Stimulated activated effector memory CD8-positive, alpha-beta T cell treated with anti-CD3 and anti-CD28 coated beads, Interleukin-12 subunit alpha, Interleukin-12 subunit beta, amount 100 ng/mL, for 72 hours (primary cell): ENCODE measurements around the gene DENND1A.

Source experiments
- ATAC-seq: fragments of 150-1000 bp; cut with Tn5 transposase; 2 replicates; pipeline ENCODE4 v1.10.0; 2021
- DNase-seq, 2 donors: peaks; one replicate each; pipeline ENCODE4 v3.0.0; 2021 to 2022; ENCODE audit warnings: low spot score in 2 of 2
- H3K27ac Mint-ChIP-seq: one replicate; pipeline ENCODE4 v1.8.0; 2022; ENCODE audit warnings: mild to moderate bottlenecking, mixed read lengths
- H3K36me3 Mint-ChIP-seq: one replicate; pipeline ENCODE4 v1.8.0; 2022; ENCODE audit warnings: mild to moderate bottlenecking, mixed read lengths
- H3K4me1 Mint-ChIP-seq: one replicate; pipeline ENCODE4 v1.8.0; 2022; ENCODE audit warnings: mixed read lengths
- H3K4me3 Mint-ChIP-seq: one replicate; pipeline ENCODE4 v1.8.0; 2022; ENCODE audit warnings: mild to moderate bottlenecking, mixed read lengths
- H3K9me3 Mint-ChIP-seq: one replicate; pipeline ENCODE4 v1.8.0; 2022; ENCODE audit warnings: mixed read lengths

The DENND1A gene

GRCh38 chr9:123654994-123655637 is 274.8 kb downstream of the DENND1A start:
- H3K9me3 Mint-ChIP-seq: no peaks in the 10 kb centered on the region
- ATAC-seq: no peak
- no peak overlapping the region for H3K27ac Mint-ChIP-seq
- H3K36me3 Mint-ChIP-seq: peaks cover 6% of the 10 kb centered on the region
- no peaks in the 10 kb centered on the region for H3K4me1 Mint-ChIP-seq
- no peak for DNase-seq
- H3K4me3 Mint-ChIP-seq: no peak overlapping the region

DNA sequence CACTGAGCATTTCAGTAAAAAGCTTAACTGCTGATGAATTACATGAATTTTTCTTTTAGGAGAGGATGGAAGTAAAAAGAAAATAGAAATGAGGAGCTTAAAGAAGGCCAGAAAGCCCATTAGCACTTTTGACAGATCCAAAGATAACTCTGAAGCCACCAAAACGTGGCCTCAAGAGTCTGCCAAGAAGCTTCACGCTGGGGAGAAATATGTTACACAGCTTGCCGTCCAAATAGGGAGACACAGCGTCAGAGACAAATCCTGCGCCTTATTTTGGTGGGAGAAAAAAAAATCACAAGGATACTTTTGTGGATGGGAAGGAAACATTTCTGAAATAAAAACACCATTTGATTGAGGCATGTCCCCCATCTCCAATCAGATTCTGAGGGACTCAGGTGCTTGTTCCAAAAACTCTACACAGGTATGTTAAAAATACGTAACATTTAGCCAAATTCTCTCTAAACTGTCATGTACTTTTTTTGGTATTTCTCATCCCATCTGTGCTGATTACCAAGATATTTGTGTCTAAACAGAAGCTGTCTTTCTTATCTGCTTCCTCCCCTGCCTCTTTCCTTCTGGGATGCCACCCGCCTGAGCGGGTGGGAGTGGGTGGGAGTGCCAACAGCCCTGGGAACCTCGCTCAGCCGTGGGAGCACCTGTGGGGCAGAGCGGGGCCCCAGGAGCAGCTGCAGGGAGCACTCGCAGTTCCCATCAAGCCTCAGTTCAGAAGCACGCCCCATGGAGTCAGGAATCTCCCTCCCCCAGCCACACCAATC is 275.5 kb downstream of the DENND1A start:
- Mint-ChIP-seq H3K36me3 (peaks cover 6% of the 10 kb centered on the region), H3K4me1 (no peaks in the 10 kb centered on the region), H3K4me3 (no peak overlapping the region), H3K9me3 (no peaks in the 10 kb centered on the region), H3K27ac (no peak overlapping the region)
- ATAC-seq: no peak
- no peak for DNase-seq

DNA sequence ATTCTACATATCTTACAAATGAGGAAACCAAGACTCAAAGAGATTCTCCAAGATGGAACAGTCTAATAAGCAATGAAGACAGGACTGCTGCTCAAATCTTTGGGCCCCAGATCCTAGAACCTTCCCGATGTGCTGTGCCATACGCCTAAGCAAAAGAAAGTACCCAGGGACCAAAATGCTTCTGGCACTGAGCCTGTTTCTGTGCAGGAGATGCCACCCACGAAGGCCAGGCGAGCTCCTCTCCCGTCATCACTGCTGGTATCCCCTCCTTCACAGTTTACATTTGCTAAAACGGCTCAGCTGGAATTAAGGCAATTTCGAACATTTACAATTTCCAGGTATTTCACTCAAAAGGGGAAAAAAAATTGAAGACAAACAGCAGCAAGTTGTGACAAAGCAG is 277.5 kb downstream of the DENND1A start:
- no peak for DNase-seq
- no peaks in the 10 kb centered on the region for H3K4me1 Mint-ChIP-seq
- ATAC-seq: no peak
- H3K9me3 Mint-ChIP-seq: no peaks in the 10 kb centered on the region
- peaks cover 6% of the 10 kb centered on the region for H3K36me3 Mint-ChIP-seq
- H3K27ac Mint-ChIP-seq: no peak overlapping the region
- no peak overlapping the region for H3K4me3 Mint-ChIP-seq

DNA sequence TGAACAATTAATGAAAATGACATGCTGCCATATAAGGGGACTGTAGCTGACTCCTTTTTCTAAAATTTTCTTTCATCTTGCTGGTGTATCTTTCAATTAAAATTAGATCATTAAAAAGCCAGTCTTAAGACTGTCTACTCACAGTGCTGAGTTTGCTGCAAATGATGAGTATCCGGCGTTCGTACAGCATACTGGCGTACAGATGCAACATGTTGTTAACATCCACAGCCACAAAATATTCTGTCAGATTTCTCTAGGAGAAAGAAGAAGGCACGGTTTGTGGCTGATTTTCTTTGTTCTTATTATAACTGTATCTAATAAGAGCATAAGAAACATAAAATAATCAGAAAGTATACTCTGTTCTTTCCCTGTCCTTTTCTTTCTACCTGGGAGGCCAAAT is 278.1 kb downstream of the DENND1A start:
- ATAC-seq (no peak), DNase-seq (no peak)
- Mint-ChIP-seq H3K4me3 (no peak overlapping the region), H3K4me1 (no peaks in the 10 kb centered on the region), H3K27ac (no peak overlapping the region), H3K9me3 (no peaks in the 10 kb centered on the region), H3K36me3 (peaks cover 6% of the 10 kb centered on the region)

DNA sequence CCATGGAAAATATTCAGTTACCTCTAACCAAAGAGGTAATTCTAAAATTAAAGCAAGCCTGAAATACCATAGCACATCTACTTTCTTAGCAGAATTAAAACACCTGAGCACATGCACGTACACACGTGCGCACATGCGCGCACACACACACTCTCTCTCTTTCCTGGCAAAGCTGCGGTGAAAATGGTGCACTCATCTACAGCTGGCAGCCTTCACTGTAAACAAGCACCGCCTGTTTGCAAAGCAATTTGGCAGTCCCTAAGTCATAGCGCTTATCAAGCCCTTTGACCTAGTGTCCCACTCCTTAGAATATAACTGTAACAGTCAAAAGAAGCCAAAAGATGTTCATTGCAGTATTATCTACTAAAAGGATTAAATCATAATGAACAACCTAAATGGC is 278.7 kb downstream of the DENND1A start:
- Mint-ChIP-seq H3K4me1 (no peaks in the 10 kb centered on the region), H3K4me3 (no peak overlapping the region), H3K9me3 (no peaks in the 10 kb centered on the region), H3K36me3 (peaks cover 6% of the 10 kb centered on the region), H3K27ac (no peak overlapping the region)
- ATAC-seq (no peak), DNase-seq (peak in 1 of 2 donors; percentile 38)

- Mint-ChIP-seq H3K4me3 (no peak overlapping the region), H3K4me1 (no peaks in the 10 kb centered on the region), H3K36me3 (peaks cover 6% of the 10 kb centered on the region), H3K27ac (no peak overlapping the region), H3K9me3 (no peaks in the 10 kb centered on the region)
- peak; percentile 55 for ATAC-seq
- no peak for DNase-seq
Observed at GRCh38 chr9:123649909-123650308, 280.0 kb downstream of the DENND1A start.

DNA sequence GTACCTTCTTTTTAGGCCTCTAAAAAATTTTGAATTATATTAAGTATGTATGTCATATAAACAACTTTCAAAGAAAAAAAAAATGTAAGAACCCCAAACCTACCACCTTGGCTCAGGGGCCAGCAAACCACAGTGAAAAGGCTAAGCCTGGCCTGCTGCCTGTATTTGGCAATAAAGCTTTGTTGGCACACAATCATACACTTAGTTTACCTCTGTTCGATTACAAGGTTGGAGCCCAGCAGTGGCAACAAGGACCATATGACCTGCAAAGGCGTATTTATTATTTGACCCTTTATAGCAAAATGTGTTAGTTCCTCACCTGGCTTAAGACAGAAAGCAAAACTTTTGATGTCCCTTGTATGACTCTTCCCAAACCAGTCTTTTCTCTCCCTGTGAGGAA is 282.8 kb downstream of the DENND1A start:
- peaks cover 6% of the 10 kb centered on the region for H3K36me3 Mint-ChIP-seq
- H3K4me1 Mint-ChIP-seq: no peaks in the 10 kb centered on the region
- ATAC-seq: no peak
- DNase-seq: peak in 1 of 2 donors; percentile 17
- H3K4me3 Mint-ChIP-seq: no peak overlapping the region
- H3K9me3 Mint-ChIP-seq: no peaks in the 10 kb centered on the region
- H3K27ac Mint-ChIP-seq: no peak overlapping the region

DNA sequence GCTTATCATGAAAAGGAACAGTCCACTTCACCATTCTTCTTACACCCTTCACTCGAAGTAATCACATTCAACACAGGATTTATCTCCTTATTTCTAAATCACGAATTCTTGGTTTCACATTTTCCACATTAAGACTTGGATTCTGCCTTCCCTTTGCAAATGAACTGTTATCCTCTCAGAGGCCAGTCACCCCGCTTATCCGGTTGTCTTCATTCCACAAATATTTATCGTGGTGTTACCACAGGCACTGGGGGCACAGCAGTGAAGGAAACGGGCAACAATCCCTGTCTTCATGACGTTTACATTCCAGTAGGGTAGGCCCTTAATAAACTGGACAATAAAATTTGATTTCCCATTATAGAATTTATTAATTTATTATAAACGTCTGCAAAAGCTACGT is 284.2 kb downstream of the DENND1A start:
- ATAC-seq: no peak
- Mint-ChIP-seq H3K4me1 (peaks cover 6% of the 10 kb centered on the region), H3K36me3 (no peaks in the 10 kb centered on the region), H3K4me3 (no peak overlapping the region), H3K27ac (no peak overlapping the region), H3K9me3 (no peaks in the 10 kb centered on the region)
- DNase-seq: no peak

DNA sequence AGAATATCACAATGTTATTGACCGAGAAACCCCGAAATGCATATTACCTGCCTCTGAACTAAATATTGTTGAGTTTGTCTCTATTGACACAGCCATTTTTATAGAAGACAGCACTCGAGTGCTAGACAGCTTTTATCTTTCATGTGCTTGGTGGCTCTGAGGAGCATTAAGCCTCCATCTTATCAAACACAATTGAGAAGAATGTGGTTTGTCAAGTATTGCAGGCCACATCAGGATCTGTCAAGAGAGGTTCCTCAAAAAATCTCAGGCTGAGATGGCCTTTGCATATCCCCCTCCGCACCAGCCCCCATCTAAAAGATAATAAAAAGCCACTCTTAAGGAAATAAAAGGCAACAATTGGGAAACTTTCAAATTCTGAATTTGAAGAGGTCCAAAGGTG is 284.8 kb downstream of the DENND1A start:
- DNase-seq (no peak), ATAC-seq (no peak)
- H3K27ac Mint-ChIP-seq: no peak overlapping the region
- H3K36me3 Mint-ChIP-seq: no peaks in the 10 kb centered on the region
- H3K9me3 Mint-ChIP-seq: no peaks in the 10 kb centered on the region
- peaks cover 12% of the 10 kb centered on the region for H3K4me1 Mint-ChIP-seq
- H3K4me3 Mint-ChIP-seq: no peak overlapping the region

DNA sequence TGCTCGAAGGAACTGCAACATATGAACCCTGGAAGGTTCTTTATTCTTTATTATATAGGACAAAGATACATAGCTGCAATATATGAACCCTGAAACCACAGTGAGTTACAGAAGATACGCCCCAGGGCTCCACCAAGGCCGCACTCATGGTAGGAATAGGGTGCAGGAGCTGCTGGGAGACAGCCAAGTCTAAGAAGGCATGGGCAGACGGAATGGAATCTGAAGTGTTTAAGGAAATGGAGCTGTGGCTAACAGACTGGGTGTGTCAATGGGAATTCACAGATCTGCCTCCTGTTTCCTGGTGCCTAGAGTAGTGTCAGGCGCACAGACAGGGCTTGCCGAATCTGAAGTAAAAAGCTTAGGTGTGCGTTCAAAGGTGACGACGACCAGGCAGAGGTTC is 286.4 kb downstream of the DENND1A start:
- DNase-seq (no peak), ATAC-seq (no peak)
- H3K4me3 Mint-ChIP-seq: no peak overlapping the region
- peaks cover 19% of the 10 kb centered on the region for H3K4me1 Mint-ChIP-seq
- no peaks in the 10 kb centered on the region for H3K36me3 Mint-ChIP-seq
- H3K9me3 Mint-ChIP-seq: no peaks in the 10 kb centered on the region
- no peak overlapping the region for H3K27ac Mint-ChIP-seq

DNA sequence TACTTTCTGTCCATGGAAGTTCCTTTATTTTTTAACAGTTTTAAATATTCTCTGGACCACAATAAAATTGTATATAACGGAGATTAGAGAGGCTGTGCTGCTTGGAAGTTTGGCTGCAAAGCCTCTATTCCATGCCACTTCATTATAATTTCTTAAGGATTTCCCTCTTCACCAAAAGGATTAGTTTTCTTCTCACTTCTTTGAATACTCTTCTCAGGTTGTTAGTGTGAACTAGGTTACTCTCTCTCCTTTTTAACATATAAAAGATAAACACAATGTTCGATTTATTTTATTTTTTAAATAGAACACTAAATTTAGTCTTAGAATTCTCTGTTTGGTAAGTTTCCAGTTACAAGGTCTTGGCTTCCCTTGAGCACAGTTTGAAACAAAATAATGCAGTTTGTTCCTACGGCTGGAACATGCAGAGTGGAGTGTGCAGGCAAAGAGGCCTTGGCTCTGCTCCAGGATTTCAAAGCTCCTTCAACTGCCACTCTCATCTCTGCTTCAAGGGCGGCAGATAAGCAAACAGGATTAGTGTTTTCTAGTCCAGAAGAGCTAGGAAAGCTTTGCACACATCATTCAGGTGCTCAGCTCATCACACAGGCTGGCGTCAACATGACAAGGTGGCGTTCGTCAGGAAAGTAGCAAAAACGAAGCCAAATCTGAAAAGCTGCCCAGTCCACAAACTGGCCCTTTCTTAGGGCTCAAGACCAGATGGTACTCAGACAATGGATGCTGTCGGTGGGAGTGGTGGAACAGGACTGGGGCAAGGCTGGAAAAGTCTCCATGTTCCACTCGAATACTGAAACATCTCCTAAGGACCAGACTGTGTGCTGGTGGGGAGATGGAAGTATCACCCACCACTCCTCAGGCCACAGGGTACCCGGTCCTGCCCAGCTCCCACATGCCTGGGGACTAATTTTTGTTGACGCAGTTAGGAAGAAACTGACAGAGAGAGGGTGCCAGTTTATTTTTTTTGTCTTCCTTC is 287.3 kb downstream of the DENND1A start:
- ATAC-seq (no peak), DNase-seq (no peak)
- Mint-ChIP-seq H3K4me3 (no peak overlapping the region), H3K27ac (no peak overlapping the region), H3K9me3 (no peaks in the 10 kb centered on the region), H3K4me1 (peaks cover 29% of the 10 kb centered on the region), H3K36me3 (no peaks in the 10 kb centered on the region)

GRCh38 chr9:123640792-123641222 is 289.1 kb downstream of the DENND1A start:
- H3K9me3 Mint-ChIP-seq: no peaks in the 10 kb centered on the region
- H3K4me1 Mint-ChIP-seq: peaks cover 37% of the 10 kb centered on the region
- no peak overlapping the region for H3K27ac Mint-ChIP-seq
- DNase-seq (peak; percentile 8 to 64), ATAC-seq (peak; percentile 96)
- no peak overlapping the region for H3K4me3 Mint-ChIP-seq
- no peaks in the 10 kb centered on the region for H3K36me3 Mint-ChIP-seq

- peaks cover 38% of the 10 kb centered on the region for H3K4me1 Mint-ChIP-seq
- no peaks in the 10 kb centered on the region for H3K36me3 Mint-ChIP-seq
- no peak overlapping the region for H3K4me3 Mint-ChIP-seq
- DNase-seq (peak in 1 of 2 donors; percentile 10), ATAC-seq (no peak)
- H3K9me3 Mint-ChIP-seq: no peaks in the 10 kb centered on the region
- H3K27ac Mint-ChIP-seq: no peak overlapping the region
Observed at GRCh38 chr9:123639743-123640142, 290.2 kb downstream of the DENND1A start.

DNA sequence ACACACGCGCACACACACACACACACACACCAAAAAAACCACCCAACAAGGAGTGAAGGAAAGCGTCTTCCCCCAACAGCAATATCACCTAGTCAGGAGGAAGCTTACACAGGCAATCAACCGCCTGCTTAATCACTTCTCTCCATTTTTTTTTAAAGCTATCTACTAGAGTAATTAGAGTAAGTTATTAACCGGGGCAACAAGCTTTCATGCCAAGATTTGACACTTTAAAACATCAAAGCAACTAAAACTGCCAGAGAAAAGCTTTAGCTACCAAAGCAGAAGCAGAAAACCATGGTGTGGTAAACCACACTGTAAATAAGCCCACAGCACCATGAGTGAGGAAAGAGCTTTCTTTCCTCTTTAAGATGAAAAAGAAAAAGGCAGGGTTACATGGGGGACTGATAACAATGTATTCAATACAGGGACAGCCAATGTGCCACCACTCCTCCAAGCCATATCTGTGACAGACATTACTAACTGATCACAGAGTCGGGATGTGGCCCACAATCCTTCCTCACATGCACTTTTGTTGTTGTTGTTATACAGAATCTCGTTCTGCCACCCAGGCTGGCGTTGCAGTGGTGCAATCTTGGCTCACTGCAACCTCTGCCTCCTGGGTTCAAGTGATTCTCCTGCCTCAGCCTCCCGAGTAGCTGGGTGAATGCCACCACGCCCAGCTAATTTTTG is 291.8 kb downstream of the DENND1A start:
- peak overlapping the region; percentile 69 for H3K4me3 Mint-ChIP-seq
- no peak for DNase-seq
- no peaks in the 10 kb centered on the region for H3K36me3 Mint-ChIP-seq
- H3K4me1 Mint-ChIP-seq: peaks cover 38% of the 10 kb centered on the region
- no peaks in the 10 kb centered on the region for H3K9me3 Mint-ChIP-seq
- H3K27ac Mint-ChIP-seq: no peak overlapping the region
- ATAC-seq: peak; percentile 44

GRCh38 chr9:123637606-123637944 is 292.4 kb downstream of the DENND1A start:
- Mint-ChIP-seq H3K36me3 (no peaks in the 10 kb centered on the region), H3K9me3 (no peaks in the 10 kb centered on the region), H3K4me3 (peak overlapping the region; percentile 69), H3K4me1 (peaks cover 38% of the 10 kb centered on the region), H3K27ac (no peak overlapping the region)
- ATAC-seq (no peak), DNase-seq (no peak)
